Endodermal cell (in vitro differentiated cells): ENCODE measurements around the gene DLGAP1. TPM values are rescaled to one million over a fixed set of nuclear protein-coding genes. Genes with fewer than 3 reads are reported as not detected.

Experiments
- DNase-seq: peaks from one replicate; pipeline ENCODE4 v3.0.0-alpha.2; 2017
- H3K27ac ChIP-seq: 2 replicates; pipeline ENCODE4 v1.5.1; 2013; ENCODE audit warnings: mild to moderate bottlenecking, low read depth, low read length, moderate library complexity
- H3K27me3 ChIP-seq: 2 replicates; pipeline ENCODE4 v1.6.1; 2013; ENCODE audit warnings: mild to moderate bottlenecking, low read length, moderate library complexity; ENCODE audit not compliant: insufficient read depth, control insufficient read depth, poor library complexity, severe bottlenecking
- H3K36me3 ChIP-seq: 2 replicates; pipeline ENCODE4 v1.7.0; 2013; ENCODE audit warnings: mild to moderate bottlenecking, low read length, moderate library complexity; ENCODE audit not compliant: control insufficient read depth, insufficient read depth
- H3K4me1 ChIP-seq: one replicate; pipeline ENCODE4 v1.7.0; 2013; ENCODE audit warnings: low read length; ENCODE audit not compliant: control insufficient read depth, insufficient read depth
- H3K4me3 ChIP-seq: 2 replicates; pipeline ENCODE4 v1.5.1; 2013; ENCODE audit warnings: mild to moderate bottlenecking, low read length, moderate library complexity
- H3K9ac ChIP-seq: 2 replicates; pipeline ENCODE4 v1.6.1; 2013; ENCODE audit warnings: mild to moderate bottlenecking, low read length, moderate library complexity; ENCODE audit not compliant: poor library complexity, severe bottlenecking; ENCODE audit errors: extremely low read depth
- H3K9me3 ChIP-seq: 2 replicates; pipeline ENCODE4 v1.6.1; 2013; ENCODE audit warnings: mild to moderate bottlenecking, low read length, moderate library complexity; ENCODE audit not compliant: control insufficient read depth
- H3K27ac Mint-ChIP-seq: 2 replicates; pipeline ENCODE4 v1.8.0; 2020; ENCODE audit warnings: mixed read lengths
- H3K27me3 Mint-ChIP-seq: 2 replicates; pipeline ENCODE4 v1.8.0; 2021; ENCODE audit warnings: mild to moderate bottlenecking, mixed read lengths; ENCODE audit not compliant: insufficient read depth
- H3K36me3 Mint-ChIP-seq: 2 replicates; pipeline ENCODE4 v1.8.0; 2020; ENCODE audit warnings: low read depth, mixed read lengths
- H3K4me1 Mint-ChIP-seq: 2 replicates; pipeline ENCODE4 v1.8.0; 2020; ENCODE audit warnings: mixed read lengths
- H3K4me3 Mint-ChIP-seq: 2 replicates; pipeline ENCODE4 v1.8.0; 2020; ENCODE audit warnings: mild to moderate bottlenecking, moderate library complexity, mixed read lengths
- H3K9me3 Mint-ChIP-seq: 2 replicates; pipeline ENCODE4 v1.8.0; 2020; ENCODE audit warnings: mild to moderate bottlenecking, mixed read lengths
- WGBS, 2 experiments: methylation state at CpG; one replicate each; pipeline versions ENCODE4 v1.1.5 to v1.1.7; 2013; ENCODE audit warnings: missing lambda C conversion rate in 2 of 2, mixed read lengths in 1 of 2; ENCODE audit not compliant: insufficient coverage in 1 of 2, insufficient read length in 1 of 2; 5-methylcytosine and 5-hydroxymethylcytosine counted together
- total RNA-seq, 2 donors: library from RNA; stranded (reverse); fragmentation: NEBNext Ultra II Directional in 1 of 2; extraction: Animal tissue kit (Norgen Biotek cat#: 25700) in 1 of 2; gene quantifications; 2 replicates in 1 of 2; 3 replicates in 1 of 2; pipeline ENCODE4 v1.2.1, GENCODE V29; 2021
- TF ChIP-seq, protein P1 (sequence below): fragments of 200-600 bp; sonication (generic); conservative IDR thresholded peaks from 2 replicates; pipeline ENCODE4 v1.5.0; 2021; ENCODE audit warnings: antibody characterized with exemption, mild to moderate bottlenecking

Gene DLGAP1
- total RNA-seq, 2 donors from 2014 or later, result 11.5 to 21.5 TPM

DNA sequence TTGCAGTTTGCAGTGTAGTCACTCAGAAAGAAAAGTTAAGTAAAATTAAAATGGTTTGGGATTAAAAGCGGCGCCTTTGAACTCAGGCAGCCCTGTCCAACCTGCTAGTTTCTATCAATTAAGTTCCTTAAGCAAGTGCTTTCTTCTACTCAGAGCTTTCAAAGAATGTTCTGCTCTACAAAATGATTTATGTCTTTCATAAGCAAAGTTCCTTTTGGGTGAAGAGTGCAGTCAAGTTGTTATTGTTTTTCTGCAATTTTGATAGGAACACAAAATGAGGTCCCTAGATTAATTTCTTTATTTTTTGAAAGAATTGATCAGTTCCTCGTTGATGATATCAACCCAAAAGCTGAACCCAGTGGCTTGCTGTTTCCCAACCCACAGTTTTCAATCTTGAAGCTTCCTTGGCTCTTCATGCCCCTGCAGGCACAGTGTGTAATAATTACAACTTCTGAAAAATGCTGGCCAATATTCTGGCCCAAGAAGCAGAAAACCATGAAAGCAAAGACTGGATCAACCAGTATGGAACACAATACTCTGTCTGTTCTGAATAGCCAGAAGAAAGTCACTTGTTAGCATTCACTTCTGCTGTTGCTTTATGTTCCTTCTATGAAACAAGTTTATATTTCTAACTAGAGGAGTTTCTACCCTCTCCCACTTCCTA lies 916.0 kb downstream of the DLGAP1 start:
- H3K4me3 ChIP-seq, result no peak overlapping the region
- no peak for DNase-seq
- H3K9me3 ChIP-seq, result no peaks in the 10 kb centered on the region
- Mint-ChIP-seq H3K27ac (no peak overlapping the region), H3K4me3 (no peak overlapping the region), H3K27me3 (peaks cover 3% of the 10 kb centered on the region), H3K4me1 (peaks cover 26% of the 10 kb centered on the region), H3K36me3 (no peaks in the 10 kb centered on the region), H3K9me3 (no peaks in the 10 kb centered on the region)
- TF ChIP-seq, protein P1, sequence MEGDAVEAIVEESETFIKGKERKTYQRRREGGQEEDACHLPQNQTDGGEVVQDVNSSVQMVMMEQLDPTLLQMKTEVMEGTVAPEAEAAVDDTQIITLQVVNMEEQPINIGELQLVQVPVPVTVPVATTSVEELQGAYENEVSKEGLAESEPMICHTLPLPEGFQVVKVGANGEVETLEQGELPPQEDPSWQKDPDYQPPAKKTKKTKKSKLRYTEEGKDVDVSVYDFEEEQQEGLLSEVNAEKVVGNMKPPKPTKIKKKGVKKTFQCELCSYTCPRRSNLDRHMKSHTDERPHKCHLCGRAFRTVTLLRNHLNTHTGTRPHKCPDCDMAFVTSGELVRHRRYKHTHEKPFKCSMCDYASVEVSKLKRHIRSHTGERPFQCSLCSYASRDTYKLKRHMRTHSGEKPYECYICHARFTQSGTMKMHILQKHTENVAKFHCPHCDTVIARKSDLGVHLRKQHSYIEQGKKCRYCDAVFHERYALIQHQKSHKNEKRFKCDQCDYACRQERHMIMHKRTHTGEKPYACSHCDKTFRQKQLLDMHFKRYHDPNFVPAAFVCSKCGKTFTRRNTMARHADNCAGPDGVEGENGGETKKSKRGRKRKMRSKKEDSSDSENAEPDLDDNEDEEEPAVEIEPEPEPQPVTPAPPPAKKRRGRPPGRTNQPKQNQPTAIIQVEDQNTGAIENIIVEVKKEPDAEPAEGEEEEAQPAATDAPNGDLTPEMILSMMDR, result no peak
- H3K36me3 ChIP-seq, result peaks cover under 1% of the 10 kb centered on the region
- H3K27me3 ChIP-seq, result no peaks in the 10 kb centered on the region
- no peak overlapping the region for H3K27ac ChIP-seq
- WGBS, 2 experiments, result 86 to 89% methylated on average over 3 of the region's 3 CpGs
- H3K4me1 ChIP-seq, result peaks cover 7% of the 10 kb centered on the region
- H3K9ac ChIP-seq, result no peak overlapping the region

DNA sequence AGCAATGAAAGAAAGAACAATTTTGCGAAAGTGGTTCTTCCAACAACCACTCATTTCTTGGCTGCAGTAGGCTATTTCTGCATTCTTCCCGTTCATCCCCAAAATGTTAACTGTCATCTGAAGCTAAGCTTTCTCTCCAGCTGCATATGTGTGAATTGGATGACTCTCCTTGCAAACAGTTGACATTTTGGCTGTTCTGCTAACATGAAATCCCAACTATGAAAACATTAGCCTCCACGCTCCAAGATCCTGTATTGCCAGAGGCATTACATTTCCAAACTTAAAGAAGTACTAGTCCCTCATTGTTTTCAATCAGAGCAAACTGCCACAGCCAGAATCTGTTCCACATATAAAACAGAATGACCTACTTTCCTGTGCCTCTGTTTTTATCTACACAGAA lies 916.7 kb downstream of the DLGAP1 start:
- no peak for DNase-seq
- Histone ChIP-seq H3K27ac (no peak overlapping the region), H3K9ac (no peak overlapping the region), H3K27me3 (no peaks in the 10 kb centered on the region), H3K4me1 (peaks cover 7% of the 10 kb centered on the region), H3K4me3 (no peak overlapping the region), H3K36me3 (peaks cover 5% of the 10 kb centered on the region), H3K9me3 (no peaks in the 10 kb centered on the region)
- Mint-ChIP-seq H3K27ac (no peak overlapping the region), H3K4me1 (peaks cover 26% of the 10 kb centered on the region), H3K9me3 (no peaks in the 10 kb centered on the region), H3K36me3 (no peaks in the 10 kb centered on the region), H3K27me3 (peaks cover 3% of the 10 kb centered on the region), H3K4me3 (no peak overlapping the region)
- TF ChIP-seq, protein P1, result no peak
- 95 to 97% methylated on average over 3 of the region's 3 CpGs for WGBS, 2 experiments

DNA sequence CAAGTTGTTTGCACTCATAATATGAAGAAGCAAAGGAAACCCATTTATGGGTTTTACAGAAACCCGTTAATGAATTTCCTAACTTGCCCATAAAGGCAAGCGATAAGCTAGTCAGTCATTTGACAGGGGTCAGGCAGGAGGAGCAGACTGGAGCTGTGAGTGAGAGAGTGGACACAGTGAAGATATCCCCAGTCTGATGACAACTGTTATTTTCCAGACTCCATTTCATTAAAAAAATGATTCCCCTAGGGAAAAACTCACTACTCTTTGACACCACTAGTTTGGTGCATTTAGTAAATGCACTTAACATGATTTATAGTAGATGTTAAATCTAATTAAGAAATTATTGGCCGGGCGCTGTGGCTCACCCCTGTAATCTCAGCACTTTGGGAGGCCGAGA lies 924.3 kb downstream of the DLGAP1 start:
- TF ChIP-seq, protein P1, result no peak
- Mint-ChIP-seq H3K27ac (no peak overlapping the region), H3K36me3 (no peaks in the 10 kb centered on the region), H3K4me1 (peaks cover 30% of the 10 kb centered on the region), H3K9me3 (no peaks in the 10 kb centered on the region), H3K4me3 (no peak overlapping the region), H3K27me3 (no peaks in the 10 kb centered on the region)
- DNase-seq, result no peak
- Histone ChIP-seq H3K4me3 (no peak overlapping the region), H3K27me3 (no peaks in the 10 kb centered on the region), H3K36me3 (peaks cover 5% of the 10 kb centered on the region), H3K27ac (no peak overlapping the region), H3K9me3 (no peaks in the 10 kb centered on the region), H3K4me1 (peaks cover 6% of the 10 kb centered on the region), H3K9ac (no peak overlapping the region)
- 93 to 99% methylated on average over 2 to 5 of the region's 5 CpGs for WGBS, 2 experiments
